Pons (tissue), 1 donor: ENCODE results near the gene GDF15.
"Not testable (repeated sequence)": the region's sequence is repeated elsewhere in the genome, so short reads cannot be mapped to it uniquely, and the experiment has no call there.

ENCODE experiments used
- DNase-seq: peaks from one replicate; pipeline ENCODE4 v3.0.0-alpha.2; 2016; ENCODE audit warnings: low spot score

The GDF15 gene

DNA sequence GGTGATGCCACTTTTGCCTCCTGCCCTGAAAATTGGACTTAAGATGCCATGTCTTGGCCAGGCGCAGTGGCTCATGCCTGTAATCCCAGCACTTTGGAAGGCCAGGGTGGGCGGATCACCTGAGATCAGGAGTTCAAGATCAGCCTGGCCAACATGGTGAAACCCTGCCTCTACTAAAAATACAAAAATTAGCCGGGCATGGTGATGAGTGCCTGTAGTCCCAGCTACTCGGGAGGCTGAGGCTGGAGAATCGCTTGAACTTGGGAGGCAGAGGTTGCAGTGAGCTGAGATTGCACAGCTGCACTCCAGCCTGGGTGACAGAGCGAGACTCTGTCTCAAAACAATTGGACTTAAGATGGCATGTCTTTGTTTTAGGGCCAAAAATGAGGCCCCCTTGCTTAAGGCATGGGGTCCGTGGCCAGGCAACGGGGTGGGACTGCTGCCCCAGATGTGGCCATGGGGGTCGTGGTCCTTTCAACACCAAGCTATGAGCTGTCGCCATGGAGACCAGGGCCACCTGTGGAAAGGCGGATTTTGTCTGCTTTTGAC, 21.6 kb upstream of the GDF15 start:
- not testable (repeated sequence) for DNase-seq

DNA sequence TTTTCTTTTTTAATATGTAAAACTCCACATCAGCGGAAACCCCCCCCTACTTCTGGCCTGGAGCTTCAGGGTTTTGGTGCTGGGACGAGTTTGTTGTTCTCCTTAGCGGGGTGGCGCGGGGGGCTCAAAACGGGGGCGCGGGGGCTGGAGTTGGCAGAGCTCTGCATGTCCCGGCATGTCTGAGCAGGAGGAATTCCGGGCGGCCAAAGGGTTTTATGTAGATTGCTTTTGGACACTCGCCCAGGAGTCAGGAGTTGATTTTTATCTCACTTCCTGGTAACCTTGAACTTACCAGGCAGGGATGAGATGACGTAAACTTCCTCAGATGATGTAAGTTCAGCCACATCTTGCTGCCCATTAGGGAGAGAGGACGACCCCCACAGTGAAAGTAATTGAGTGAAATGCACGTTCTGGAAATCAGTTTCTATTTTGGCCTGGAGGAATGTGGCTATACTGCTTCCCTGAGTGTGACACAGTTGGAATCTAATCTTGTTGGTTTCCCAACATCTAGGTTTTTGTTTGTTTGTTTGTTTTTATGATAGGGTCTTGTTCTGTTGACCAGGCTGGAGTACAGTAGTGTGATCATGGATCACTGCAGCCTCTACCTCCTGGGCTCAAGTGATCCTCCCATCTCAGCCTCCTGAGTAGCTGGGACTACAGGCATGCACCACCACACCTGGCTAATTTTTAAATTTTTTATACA, 21.0 kb upstream of the GDF15 start:
- peak; percentile 77 for DNase-seq

DNA sequence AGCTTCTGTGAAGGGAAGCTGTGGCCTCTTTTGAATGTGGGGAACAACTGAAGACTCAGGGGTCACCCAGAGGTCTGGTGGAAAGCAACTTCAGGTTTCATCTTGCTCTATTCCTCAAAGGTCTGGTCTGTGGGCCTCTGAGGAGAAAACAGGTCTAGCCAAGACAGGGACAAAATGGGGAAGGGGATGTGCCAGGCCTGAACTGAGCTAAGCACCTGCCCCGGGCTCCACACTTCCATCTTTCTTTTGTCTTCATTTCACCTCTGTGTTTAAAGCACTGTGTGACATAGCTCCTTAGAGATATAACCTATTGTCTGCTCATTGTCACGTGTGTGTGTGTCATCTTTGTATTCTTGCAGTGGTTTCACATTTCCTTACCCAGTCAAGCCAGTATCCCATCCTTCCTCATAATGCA, 19.9 kb upstream of the GDF15 start:
- DNase-seq: no peak

DNA sequence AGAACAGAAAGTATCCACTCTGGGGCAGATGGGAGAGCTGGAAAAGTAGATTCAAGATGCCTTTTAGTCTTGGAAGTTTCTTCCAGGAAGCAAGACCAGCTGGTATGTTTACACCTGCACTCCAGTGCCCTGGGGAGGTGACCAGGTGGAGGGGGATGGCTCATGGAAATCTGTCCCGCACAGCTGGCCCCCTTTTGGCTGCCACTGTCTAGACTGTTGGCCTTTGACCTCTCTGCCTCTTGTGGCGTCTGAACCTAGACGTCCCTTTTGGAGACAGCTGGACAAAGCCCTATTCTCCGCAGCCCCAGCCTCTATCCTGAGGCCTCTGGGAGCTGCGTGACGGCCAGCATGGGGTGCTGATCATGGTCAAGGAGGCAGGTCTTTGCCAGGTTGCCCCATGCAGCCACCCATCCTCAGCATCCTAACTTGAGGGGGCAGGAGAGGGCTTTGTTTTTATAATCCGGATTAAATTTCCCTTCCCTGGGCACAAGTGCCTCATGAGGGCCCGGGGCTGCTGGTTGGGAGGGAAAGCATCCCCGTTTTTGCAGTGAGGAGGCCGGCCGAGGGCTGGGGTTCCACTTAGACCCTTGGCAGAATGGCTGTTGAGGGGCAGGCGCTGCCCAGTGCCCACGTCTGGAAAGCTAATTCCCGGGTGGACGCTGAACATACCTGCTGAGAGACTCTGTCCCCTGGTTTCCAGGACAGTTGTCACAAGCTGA, 17.3 kb upstream of the GDF15 start:
- no peak for DNase-seq

DNA sequence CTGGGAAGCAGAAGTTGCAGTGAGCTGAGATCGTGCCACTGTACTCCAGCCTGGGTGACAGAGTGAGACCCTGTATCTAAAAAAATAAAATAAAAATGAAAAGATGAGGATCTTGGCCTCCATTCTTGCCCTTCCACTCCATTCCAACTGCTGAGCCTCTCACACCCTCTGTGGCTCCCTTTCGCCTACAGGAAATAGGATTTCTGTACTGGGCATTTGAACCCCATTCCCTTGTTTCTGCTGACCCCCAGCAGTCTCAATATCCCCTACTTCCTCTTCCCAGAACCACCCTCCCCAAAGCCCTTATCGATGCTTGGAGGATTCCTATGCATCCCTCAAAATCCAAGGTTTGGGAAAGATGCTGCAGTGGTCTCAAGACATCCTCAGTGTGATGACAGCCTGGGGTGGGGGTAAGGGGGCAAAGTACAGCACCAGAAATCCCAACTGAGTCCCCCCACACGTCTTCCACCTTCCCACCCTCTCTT, 12.5 kb upstream of the GDF15 start:
- no peak for DNase-seq

DNA sequence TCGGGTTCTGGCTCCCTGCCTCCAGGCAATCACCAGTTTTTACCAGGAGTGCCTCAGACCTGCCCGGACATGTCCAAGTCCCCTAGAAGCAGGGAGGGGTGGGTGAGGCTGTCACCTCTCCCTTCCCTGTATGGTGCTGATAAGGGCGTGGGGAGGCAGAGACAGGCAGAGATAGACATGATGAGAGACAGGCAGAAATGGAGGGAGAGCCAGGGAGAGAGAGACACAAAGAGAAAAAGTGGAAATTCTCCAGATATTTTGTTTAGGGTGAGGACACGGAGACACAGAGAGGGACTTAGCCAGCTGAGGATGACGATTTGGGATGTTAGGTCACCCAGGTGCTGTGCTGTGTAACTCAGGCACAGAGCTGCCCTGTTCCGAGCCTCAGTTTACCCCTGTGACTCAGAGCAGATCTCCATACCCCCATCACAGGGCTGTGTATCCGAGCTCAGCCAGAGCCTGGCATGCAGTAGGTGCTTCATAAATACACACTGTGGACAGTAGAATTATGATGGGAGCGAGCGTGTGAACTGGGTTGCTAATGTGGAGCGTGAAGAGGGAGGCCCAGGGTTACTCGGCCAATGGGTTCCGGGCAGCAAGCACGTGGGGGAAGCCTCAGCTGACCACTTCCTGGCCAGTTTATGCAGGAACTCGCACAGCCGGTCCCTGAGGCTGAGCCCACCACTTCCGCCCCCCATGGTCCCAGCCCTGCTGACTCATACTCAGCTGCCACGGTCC, 11.9 kb upstream of the GDF15 start:
- peak; percentile 65 for DNase-seq

DNA sequence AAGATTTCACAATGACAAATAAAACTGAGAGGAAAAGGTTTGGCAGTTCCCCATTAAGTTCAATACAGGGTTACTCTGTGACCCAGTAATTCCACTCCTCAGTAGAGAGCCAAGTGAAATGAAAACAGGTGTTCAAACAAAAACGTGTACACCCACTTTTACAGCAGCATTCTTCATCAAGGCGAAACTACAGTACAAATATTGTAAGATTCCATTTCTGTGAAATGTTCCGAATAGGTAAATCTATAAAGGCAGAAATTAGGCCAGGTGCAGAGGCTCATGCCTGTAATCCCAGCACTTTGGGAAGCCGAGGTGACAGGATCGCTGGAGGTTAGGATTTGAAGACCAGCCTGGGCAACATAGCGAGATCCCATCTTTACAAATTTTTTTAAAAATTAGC, 8.9 kb upstream of the GDF15 start:
- DNase-seq: no peak

DNA sequence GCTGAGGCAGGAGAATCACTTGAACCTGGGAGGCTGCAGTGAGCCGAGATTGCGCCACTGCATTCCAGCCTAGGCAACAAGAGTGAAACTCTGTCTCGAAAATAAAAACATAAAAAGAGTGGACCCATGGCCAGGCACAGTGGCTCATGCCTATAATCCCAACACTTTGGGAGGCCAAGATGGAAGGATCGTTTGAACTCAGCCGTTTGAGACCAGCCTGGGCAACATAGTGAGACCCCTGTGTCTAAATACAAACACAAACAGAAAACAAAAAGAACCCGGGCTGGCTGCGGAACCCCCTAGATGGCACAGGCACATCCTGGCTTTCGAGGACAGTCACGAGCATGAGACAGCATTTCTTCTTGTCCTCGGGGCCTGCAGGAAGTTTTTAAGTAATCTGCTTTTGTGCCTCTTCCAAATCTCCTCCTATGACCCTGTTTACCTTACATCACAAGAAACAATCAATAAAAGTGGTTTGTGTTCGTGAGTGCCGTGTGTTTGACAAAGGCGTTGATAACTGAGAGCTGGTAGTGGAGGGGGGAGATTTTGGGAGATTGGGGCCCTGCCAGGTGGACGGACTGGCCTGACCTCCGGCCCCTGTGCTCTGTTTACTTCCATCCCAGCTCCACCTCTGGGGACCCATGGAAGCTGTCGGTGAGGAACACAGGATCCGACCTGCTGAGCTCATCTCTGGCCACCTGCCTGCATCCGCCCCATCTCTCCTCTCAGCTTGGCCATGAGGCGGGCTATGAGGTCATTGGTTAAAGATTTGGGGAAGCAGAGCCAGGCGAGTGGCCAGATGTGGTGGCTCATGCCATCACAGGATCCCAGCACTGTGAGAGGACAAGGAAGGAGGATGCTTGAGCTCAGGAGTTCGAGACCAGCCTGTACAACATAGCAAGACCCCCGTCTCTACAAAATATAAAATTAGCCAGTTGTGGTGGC, 5.9 kb upstream of the GDF15 start:
- DNase-seq: no peak

DNA sequence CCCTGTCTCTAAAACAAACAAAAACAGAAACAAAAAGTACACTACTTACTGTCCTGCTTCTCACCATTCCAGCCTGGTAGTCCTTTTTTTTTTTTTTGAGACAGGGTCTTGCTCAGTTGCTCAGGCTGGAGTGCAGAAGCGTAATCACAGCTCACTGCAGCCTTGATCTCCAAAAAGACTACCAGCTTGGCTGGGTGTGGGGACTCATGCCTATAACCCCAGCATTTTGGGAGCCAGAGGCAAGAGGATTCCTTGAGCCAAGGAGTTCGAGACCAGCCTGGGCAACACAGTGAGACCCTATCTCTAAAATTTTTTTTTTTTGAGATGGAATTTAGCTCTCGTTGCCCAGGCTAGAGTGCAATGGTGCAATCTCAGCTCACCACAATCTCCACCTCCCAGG, 5.1 kb upstream of the GDF15 start:
- no peak for DNase-seq

DNA sequence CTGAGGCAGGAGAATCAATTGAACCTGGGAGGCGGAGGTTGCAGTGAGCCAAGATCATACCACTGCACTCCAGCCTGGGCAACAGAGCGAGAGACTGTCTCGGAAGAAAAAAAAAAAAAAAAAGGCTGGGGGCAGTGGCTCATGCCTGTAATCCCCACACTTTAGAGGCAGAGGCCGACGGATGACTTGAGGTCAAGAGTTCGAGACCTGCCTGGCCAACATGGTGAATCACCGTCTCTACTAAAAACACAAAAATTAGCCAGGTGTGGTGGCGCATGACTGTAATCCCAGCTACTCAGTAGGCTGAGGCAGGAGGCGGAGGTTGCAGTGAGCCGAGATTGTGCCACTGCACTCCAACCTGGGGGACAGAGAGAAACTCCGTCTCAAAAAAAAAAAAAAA, 2.3 kb upstream of the GDF15 start:
- DNase-seq: not testable (repeated sequence)

DNA sequence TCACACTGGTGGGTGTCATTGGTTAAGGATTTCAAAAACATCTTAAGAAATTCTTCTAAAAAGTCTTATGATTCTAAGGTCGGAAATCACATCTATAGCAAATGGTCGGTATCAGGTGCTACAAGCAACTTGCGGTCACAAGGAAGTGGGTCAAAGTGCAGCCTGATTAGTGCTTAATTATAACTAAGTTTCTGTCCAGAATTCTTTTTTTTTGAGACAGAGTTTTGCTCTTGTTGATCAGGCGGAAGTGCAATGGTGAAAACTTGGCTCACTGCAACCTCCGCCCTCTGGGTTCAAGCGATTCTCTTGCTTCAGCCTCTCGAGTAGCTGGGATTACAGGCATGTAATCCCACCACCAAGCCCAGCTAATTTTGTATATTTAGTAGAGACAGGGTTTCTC, 1.2 kb upstream of the GDF15 start:
- DNase-seq: no peak

DNA sequence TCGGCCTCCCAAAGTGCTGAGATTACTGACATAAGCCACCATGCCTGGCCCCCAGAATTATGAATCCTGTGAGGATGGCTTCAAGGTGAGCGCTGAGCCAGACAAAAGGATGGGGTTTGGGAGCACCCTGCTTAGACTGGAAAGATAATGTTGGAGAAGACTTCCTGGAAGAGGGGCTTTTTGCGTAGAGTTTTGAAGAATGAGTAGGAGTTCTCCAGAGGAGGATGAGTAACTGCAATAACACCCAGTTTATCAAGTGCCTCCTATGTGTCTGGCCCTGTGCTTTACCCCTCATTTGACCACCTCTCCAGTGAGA, 641 bp upstream of the GDF15 start:
- no peak for DNase-seq

DNA sequence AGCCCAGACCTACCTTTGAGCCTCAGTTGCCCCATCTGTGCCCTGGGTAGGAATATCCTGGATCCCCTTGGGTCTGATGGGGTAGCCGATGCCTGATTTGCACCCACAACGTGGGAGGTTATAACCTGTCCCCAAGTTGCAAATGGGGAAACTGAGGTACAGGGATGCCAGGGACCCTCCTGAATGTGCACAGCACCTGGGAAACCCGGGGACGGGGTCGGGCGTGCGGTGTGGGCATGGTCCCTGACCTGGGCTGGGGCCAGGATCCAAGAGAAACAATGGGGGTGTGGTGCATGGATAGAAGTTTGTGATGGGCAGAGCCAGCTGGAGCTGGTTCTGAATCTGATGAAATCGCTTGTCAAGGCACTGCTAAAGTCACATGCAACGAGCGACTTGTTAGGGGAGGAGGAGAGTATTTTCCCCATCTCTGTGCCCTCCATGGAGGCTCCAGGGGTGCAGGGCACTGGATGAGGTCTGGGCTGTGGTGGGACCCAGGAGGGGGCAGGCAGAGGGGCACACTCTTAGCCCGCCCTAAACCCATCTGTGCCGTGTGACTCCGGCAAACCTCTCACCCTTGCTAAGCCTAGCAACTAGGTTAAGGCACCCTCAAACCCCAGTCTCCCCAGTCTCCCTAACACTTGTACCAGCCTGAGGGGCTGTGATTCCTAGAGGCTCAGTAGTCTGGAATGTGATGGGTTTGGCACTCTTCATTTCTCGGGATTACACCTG, 749 bp downstream of the GDF15 start:
- no peak for DNase-seq

DNA sequence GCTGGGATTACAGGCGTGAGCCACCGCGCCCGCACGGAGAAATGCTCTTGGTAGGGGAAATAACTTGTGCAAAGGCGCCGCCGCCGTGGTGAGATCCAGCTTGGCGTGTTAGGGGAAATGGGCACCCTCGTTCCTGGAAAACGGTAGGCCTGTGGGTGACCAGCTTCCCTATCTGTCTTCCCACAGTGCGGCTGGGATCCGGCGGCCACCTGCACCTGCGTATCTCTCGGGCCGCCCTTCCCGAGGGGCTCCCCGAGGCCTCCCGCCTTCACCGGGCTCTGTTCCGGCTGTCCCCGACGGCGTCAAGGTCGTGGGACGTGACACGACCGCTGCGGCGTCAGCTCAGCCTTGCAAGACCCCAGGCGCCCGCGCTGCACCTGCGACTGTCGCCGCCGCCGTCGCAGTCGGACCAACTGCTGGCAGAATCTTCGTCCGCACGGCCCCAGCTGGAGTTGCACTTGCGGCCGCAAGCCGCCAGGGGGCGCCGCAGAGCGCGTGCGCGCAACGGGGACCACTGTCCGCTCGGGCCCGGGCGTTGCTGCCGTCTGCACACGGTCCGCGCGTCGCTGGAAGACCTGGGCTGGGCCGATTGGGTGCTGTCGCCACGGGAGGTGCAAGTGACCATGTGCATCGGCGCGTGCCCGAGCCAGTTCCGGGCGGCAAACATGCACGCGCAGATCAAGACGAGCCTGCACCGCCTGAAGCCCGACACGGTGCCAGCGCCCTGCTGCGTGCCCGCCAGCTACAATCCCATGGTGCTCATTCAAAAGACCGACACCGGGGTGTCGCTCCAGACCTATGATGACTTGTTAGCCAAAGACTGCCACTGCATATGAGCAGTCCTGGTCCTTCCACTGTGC, 2.4 kb downstream of the GDF15 start:
- DNase-seq: peak; percentile 34

DNA sequence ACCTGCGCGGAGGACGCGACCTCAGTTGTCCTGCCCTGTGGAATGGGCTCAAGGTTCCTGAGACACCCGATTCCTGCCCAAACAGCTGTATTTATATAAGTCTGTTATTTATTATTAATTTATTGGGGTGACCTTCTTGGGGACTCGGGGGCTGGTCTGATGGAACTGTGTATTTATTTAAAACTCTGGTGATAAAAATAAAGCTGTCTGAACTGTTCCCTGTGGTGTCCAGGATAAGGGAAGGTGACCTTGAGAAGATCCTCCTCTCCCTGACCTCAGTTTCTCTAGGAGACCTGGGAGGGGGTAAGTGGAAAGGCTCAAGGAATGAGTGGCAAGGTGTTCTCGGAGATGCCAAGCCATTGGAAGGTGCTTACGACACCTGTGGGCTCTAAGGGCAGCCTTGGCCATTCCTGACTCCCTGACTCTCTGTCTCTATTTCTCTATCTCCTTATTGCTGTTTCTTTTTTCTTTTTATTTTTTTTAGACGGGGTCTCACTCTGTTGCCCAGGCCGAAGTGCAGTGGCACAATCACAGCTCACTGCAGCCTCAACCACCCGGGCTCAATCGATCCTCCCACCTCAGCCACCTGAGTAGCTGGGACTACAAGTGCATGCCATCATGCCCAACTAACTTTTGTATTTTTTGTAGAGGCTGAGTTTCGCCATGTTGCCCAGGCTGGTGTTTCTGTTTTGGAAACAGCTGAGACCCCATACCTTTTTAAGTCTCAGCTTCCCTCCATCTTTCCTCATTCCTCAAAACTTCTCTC, 3.2 kb downstream of the GDF15 start:
- DNase-seq: no peak

DNA sequence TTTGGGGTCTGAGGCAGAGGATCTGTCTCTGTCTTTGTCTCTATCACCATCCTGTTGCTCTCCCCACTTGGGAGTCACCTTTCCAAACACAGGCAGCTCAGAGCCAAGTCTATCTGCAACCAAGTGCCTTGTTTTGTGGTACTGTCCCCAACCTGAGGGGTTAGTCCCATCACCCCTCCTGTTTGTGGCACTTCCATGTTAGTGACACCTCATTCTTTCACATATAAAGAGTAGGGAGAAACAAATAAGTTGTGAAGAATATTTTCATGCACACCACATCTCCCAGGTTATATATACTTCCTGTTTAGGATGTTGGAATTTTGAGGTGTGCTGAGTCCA, 3.7 kb downstream of the GDF15 start:
- no peak for DNase-seq

DNA sequence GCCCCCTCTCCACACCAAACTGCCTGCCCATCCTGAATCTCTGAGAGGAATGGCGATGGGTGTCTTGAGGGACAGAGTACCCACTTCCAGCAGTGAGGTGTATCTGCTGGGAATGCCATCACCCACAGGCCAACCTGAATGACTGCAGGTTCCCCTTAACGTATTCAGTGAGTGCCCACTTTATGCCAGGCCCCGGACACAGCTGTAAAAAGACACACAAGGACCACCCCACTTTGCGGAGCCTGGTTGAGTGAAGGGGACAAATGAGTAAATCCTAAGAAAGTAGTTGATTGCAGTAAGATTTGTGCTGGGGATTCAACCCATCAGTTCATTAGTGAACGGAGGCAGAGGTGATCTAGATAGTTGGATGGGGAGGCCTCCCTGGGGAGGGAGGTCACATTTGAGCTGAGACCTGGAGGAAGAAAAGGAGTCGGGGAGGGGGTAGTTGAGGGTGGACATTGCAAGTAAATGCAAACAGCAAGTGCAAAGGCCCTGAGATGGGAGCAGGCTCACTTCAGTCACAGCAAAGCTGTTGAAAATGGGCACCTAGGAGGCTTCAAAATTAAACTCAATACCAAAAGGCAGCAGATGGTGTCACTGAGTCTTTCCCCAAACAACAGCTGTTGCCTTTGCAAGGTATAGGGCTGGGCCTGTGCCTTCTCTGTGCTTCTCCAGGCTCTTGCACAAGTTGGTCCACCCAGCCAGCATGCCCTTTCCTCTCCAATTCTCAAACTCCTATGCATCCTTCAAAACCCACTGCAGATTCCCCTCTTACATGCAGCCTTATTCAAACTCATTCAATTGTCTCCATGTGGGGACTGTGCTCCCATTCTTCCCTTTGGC, 4.3 kb downstream of the GDF15 start:
- no peak for DNase-seq

DNA sequence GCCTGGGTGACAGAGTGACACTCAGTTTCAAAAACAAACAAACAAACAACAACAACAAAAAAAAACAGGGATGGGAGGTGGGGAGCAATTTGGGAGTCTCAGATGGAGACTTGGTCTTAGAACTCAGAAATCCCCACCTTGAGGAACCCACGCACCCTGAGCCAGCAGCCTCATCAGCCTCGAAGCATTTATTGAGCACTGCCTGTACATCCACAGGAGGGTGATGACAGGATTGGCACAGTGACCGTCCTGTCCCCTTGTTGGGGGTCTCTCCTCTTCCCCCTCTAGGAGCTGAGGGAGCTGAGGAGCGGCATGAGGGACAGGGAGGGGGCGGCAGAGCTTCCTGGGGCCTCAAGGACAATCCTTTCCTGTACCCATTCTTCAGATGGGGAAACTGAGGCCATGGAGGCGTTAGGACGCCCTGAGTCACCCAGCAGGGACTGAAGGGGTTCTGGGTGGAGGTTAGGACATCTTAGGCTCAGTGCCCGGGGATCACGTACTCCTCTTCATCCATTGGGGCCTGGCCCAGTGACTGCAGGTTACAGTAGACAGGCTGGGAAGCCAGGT, 5.6 kb downstream of the GDF15 start:
- no peak for DNase-seq
